ENCODE results near the gene HERPUD2. TPM values are rescaled to one million over a fixed set of nuclear protein-coding genes. Genes with fewer than 3 reads are reported as not detected.

Gene HERPUD2
- total RNA-seq, 1 experiment from 2014 or later, result 36.4 TPM

DNA sequence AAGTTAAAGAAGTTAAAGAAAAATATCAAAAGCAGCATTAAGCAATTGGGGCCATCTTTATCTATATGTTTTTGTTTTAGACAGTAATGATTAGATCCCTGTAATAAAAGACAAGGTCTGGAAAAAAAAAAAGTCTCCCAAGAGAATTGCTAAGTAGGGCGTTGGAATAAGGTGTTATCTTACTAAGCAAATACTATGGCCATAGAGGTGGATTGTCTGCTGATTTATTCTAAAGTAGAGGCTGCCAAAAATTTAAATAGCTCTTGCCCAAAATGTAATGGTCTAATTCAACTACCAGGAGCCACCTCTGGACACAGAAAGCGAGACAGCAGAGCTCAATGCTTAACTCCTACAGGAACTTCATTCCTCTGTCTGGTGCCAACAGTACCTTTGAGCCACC, 71.6 kb downstream of the HERPUD2 start:
- Histone ChIP-seq H3K9me3 (ENCODE audit: control insufficient read depth, insufficient read depth, low read depth, low read length) (no peaks in the 10 kb centered on the region), H3K36me3 (ENCODE audit: control insufficient read depth, insufficient read depth, low read length) (no peaks in the 10 kb centered on the region; the same call in 1 of the 2 replicates), H3K27ac (ENCODE audit: low read length) (no peak overlapping the region), H3K27me3 (ENCODE audit: control insufficient read depth, insufficient read depth, low read length) (no peaks in the 10 kb centered on the region), H3K4me3 (ENCODE audit: low read depth in 2 of 2, low read length in 2 of 2) (no peak overlapping the region), H3K4me1 (ENCODE audit: control insufficient read depth, insufficient read depth, low read length) (no peaks in the 10 kb centered on the region)
- POLR2A ChIA-PET, result no interaction called here
- DNase-seq (ENCODE audit: low read depth, low spot score) (no peak), ATAC-seq (no peak)
- intact Hi-C loops (cut with micrococcal nuclease; ENCODE audit: unreplicated experiment), result loop anchor here (5.0 kb wide), 1 partner anchor 431 kb away; no protein-coding TSS in a partner anchor
- CTCF ChIA-PET, result interaction anchor here (1.4 kb wide), 1 partner anchor 103 kb away, joined by 3 read pairs; no protein-coding TSS in a partner anchor
- in situ Hi-C loops (cut with HindIII; ENCODE audit: low pct_unique_long_range_greater_than_20kb, low sequenced_read_pairs), result no loop called here
- TF ChIP-seq TCF7L2 (IDR thresholded peaks at IDR 0.05; ENCODE audit: low read depth, low read length), result no peak
- BruUV-seq (replicated peaks), result no TSS peak

GRCh38 chr7:35619863-35620262, 75.1 kb downstream of the HERPUD2 start:
- ChIA-PET POLR2A (no interaction called here), CTCF (no interaction called here)
- TF ChIP-seq REST (IDR thresholded peaks at IDR 0.05; ENCODE audit: insufficient read depth in 1 of 2, low read depth in 2 of 2, low read length in 1 of 2) (no peak), TCF7L2 (IDR thresholded peaks at IDR 0.05; ENCODE audit: low read depth, low read length) (no peak), SIN3A (IDR thresholded peaks at IDR 0.05; ENCODE audit: borderline replicate concordance, insufficient read depth, low read depth, low read length) (no peak), POLR2AphosphoS5 (IDR thresholded peaks at IDR 0.05; ENCODE audit: low read depth, low read length) (no peak)
- TF ChIP-seq, protein P1, sequence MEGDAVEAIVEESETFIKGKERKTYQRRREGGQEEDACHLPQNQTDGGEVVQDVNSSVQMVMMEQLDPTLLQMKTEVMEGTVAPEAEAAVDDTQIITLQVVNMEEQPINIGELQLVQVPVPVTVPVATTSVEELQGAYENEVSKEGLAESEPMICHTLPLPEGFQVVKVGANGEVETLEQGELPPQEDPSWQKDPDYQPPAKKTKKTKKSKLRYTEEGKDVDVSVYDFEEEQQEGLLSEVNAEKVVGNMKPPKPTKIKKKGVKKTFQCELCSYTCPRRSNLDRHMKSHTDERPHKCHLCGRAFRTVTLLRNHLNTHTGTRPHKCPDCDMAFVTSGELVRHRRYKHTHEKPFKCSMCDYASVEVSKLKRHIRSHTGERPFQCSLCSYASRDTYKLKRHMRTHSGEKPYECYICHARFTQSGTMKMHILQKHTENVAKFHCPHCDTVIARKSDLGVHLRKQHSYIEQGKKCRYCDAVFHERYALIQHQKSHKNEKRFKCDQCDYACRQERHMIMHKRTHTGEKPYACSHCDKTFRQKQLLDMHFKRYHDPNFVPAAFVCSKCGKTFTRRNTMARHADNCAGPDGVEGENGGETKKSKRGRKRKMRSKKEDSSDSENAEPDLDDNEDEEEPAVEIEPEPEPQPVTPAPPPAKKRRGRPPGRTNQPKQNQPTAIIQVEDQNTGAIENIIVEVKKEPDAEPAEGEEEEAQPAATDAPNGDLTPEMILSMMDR (IDR thresholded peaks at IDR 0.05), result no peak
- DNase-seq (ENCODE audit: low read depth, low spot score), result no peak
- no peak for ATAC-seq
- intact Hi-C loops (cut with micrococcal nuclease; ENCODE audit: unreplicated experiment), result loop anchor here (5.0 kb wide), 1 partner anchor 428 kb away; no protein-coding TSS in a partner anchor
- Histone ChIP-seq H3K9me3 (ENCODE audit: control insufficient read depth, insufficient read depth, low read depth, low read length) (no peaks in the 10 kb centered on the region), H3K4me3 (ENCODE audit: low read depth in 2 of 2, low read length in 2 of 2) (no peak overlapping the region), H3K36me3 (ENCODE audit: control insufficient read depth, insufficient read depth, low read length) (no peaks in the 10 kb centered on the region), H3K27me3 (ENCODE audit: control insufficient read depth, insufficient read depth, low read length) (no peaks in the 10 kb centered on the region), H3K27ac (ENCODE audit: low read length) (no peak overlapping the region), H3K4me1 (ENCODE audit: control insufficient read depth, insufficient read depth, low read length) (no peaks in the 10 kb centered on the region)
- in situ Hi-C loops (cut with HindIII; ENCODE audit: low pct_unique_long_range_greater_than_20kb, low sequenced_read_pairs), result no loop called here
- no TSS peak for BruUV-seq (replicated peaks)

- CTCF ChIA-PET, result no interaction called here
Measured at GRCh38 chr7:35617041-35617440, 77.9 kb downstream of the HERPUD2 start.

More at GRCh38 chr7:35617041-35617440, 77.9 kb downstream of the HERPUD2 start:
- in situ Hi-C loops (cut with HindIII; ENCODE audit: low pct_unique_long_range_greater_than_20kb, low sequenced_read_pairs) (no loop called here), intact Hi-C loops (cut with micrococcal nuclease; ENCODE audit: unreplicated experiment) (no loop called here)
- no peaks in the 10 kb centered on the region for H3K27me3 ChIP-seq (ENCODE audit: control insufficient read depth, insufficient read depth, low read length)
- no TSS peak for BruUV-seq (replicated peaks)
- DNase-seq (ENCODE audit: low read depth, low spot score), result no peak
- H3K27ac ChIP-seq (ENCODE audit: low read length), result no peak overlapping the region
- H3K4me3 ChIP-seq (ENCODE audit: low read depth in 2 of 2, low read length in 2 of 2), result no peak overlapping the region
- ATAC-seq, result no peak
- no peaks in the 10 kb centered on the region for H3K4me1 ChIP-seq (ENCODE audit: control insufficient read depth, insufficient read depth, low read length)
- TF ChIP-seq, protein P1 (IDR thresholded peaks at IDR 0.05), result no peak
- no peak for TF ChIP-seq SIN3A (IDR thresholded peaks at IDR 0.05; ENCODE audit: borderline replicate concordance, insufficient read depth, low read depth, low read length)
- no peak for TF ChIP-seq POLR2AphosphoS5 (IDR thresholded peaks at IDR 0.05; ENCODE audit: low read depth, low read length)
- TF ChIP-seq REST (IDR thresholded peaks at IDR 0.05; ENCODE audit: insufficient read depth in 1 of 2, low read depth in 2 of 2, low read length in 1 of 2), result no peak
- TF ChIP-seq TCF7L2 (IDR thresholded peaks at IDR 0.05; ENCODE audit: low read depth, low read length), result no peak
- no peaks in the 10 kb centered on the region for H3K36me3 ChIP-seq (ENCODE audit: control insufficient read depth, insufficient read depth, low read length)
- POLR2A ChIA-PET, result no interaction called here
- no peaks in the 10 kb centered on the region for H3K9me3 ChIP-seq (ENCODE audit: control insufficient read depth, insufficient read depth, low read depth, low read length)

Data from Panc1 (cell line).